Central memory CD4-positive, alpha-beta T cell (primary cell): ENCODE data around the gene MS4A12.
"Not testable (repeated sequence)": the region's sequence is repeated elsewhere in the genome, so short reads cannot be mapped to it uniquely, and the experiment has no call there.

ENCODE experiments used
- DNase-seq: peaks from one replicate; pipeline ENCODE4 v3.0.0; 2022
- total RNA-seq, 3 experiments: gene quantifications; one replicate each; lab custom pipeline; 2026; lab: John Stamatoyannopoulos, UW

MS4A12 gene, protein sequence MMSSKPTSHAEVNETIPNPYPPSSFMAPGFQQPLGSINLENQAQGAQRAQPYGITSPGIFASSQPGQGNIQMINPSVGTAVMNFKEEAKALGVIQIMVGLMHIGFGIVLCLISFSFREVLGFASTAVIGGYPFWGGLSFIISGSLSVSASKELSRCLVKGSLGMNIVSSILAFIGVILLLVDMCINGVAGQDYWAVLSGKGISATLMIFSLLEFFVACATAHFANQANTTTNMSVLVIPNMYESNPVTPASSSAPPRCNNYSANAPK
- 0 reads per million in 3 experiments for total RNA-seq

DNA sequence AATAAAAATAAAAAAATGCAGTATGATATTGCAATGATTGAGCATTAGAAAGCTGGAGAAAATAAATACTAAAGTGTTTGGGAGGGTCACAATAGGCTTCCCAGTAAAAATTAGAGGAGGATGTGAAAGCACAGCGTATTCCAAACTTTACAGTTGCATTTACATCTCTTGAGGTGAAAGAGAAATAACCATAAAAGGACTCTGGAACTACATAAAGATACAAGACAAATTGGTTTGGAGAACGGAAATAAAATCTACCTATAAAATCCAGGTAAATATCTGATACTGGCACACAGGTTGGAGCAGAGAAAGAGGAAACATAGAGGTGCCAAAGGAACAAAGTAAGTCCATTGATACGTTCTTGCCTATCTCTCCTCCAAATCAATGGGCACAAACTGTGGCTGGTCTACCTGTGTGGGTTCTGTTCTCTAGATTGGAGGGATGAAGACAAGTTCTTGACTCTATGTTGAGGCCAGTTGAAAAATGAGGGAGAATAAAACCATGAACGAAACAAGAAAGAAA is at the start of gene MS4A12:
MS4A12 (plus strand) TSS at position 291 of the 522 bp plus-strand sequence. CDS start 4,541 bp downstream, outside the sequence.
- no peak for DNase-seq

DNA sequence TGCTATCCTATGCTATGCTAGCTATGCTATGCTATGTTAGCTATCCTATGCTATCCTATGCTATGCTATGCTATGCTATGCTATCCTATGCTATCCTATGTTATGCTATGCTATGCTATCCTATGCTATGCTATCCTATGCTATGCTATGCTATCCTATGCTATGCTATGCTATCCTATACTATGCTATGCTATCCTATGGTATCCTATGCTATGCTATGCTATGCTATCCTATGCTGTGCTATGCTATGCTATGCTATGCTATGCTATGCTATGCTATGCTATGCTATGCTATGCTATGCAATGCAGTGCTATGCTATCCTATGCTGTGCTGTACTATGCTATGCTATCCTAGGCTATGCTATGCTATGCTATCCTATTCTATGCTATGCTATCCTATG is 45.5 kb upstream of the MS4A12 start:
- DNase-seq: no peak

DNA sequence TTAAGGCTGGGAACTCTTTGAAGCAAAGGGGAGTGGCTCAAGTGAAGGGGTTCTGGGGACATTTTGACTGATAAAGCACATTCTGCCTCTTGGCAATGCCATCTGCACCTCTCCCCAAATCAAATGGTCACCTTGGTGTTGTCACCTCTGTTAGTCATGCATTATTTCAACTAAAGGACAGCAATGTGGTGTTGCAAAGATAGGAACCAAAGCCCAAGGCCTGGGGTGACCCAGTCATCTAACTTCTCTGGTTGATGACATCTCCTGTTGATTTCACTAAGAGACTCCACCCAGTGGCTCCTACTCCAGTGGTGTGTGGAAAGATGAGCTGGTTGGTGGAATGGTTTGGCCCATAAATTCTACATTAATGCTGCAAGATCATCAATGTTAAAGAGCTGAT is 44.7 kb upstream of the MS4A12 start:
- DNase-seq: no peak

DNA sequence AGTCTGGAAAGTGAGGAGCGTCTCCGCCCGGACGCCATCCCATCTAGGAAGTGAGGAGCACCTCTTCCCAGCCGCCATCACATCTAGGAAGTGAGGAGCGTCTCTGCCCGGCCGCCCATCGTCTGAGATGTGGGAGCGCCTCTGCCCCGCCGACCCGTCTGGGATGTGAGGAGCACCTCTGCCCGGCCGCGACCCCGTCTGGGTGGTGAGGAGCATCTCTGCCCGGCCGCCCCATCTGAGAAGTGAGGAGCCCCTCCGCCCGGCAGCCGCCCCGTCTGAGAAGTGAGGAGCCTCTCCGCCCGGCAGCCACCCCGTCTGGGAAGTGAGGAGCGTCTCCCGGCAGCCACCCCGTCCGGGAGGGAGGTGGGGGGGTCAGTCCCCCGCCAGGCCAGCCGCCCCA is 41.4 kb upstream of the MS4A12 start:
- DNase-seq: not testable (repeated sequence)

DNA sequence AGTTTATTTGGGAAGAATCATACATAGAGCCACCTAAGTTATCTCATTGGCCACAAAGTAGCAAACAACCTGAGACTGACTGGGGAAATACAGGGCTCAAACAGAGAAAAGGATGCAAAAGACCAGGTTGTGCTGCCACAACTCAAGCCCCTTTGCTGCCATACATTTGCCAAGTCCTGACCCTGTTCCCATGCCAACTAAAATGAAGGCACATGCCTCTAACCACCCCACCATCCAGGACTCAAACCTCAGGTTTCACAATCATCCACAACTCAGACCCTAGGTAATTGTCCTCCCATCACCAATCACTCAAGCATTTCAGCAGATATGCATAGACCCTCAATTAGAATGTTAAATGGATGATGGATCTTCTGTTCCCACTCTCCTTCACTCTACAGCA is 38.4 kb upstream of the MS4A12 start:
- DNase-seq: no peak

DNA sequence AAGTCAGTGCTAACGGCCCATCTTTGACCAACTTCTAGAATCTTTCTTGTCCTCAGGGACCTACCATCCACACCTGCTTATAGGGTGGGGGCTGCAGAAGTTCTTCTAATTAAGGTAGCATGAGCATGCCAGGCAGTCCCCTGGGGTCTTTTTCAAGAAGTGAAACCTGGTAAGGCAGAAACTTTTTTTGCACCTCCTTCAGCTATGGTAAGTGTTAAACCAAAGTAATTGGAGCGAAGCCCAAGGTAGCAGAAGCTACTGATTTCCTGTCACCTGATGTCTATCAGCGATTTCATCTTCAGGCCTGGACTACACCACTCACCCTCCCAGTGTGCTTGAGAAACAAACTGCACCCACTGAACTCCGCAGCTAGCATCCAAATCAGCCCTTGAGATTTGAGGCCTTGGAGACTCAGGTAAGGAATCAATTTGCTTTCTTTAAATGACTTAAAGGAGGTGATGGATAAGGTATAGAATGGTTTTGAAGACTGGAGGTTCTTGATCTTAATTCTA is 37.0 kb upstream of the MS4A12 start, which contains the start of gene MS4A1:
MS4A1 (plus strand) TSS at position 317 of the 512 bp plus-strand sequence. CDS start 6,528 bp downstream, outside the sequence.
- DNase-seq: no peak

DNA sequence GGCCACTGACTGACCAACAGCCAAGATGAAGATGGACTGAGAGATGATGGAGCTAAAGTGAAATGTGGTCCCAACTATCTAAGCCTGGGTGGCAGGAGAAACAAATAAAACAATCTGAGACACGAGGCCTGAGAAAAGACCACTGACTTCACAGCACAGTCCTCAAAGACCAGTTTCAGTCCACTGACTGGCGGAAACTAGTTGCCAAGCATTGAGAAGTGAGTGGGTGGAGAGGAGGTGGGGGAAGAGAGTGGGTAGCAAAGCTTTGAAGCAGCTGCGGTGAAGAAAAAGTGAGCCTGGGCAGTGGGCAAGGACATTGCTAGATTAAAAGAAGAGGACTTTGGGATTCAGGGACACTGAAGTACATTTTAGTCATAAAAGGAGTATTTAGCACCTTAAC is 35.0 kb upstream of the MS4A12 start:
- no peak for DNase-seq

DNA sequence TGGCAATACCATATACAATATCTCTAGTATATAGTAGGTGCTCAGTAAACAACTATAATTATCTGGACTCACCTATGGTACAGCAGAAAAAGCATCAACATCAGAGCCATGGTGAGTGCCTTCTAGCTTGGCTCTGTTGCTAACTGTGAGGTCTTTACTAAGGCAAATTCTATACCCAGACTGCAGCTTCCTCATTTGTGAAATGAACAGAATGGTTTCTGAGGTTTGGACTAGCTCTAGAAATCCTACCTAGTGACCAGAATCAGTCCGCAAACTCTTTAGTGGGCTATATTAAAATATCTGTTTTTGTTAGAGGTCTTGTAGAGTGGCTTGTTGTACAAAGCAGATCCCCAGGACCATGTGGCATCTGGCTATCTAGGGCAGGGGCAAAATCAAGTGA is 33.2 kb upstream of the MS4A12 start:
- no peak for DNase-seq

DNA sequence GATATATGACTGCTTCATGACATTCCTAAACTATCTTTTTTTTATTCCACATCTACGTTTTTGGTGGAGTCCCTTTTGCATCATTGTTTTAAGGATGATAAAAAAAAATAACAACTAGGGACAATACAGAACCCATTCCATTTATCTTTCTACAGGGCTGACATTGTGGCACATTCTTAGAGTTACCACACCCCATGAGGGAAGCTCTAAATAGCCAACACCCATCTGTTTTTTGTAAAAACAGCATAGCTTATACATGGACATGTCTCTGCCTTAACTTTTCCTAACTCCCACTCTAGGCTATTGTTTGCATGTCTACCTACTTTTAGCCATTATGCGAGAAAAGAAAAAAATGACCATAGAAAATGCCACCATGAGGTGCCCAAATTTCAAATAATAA is 23.7 kb upstream of the MS4A12 start:
- DNase-seq: no peak

DNA sequence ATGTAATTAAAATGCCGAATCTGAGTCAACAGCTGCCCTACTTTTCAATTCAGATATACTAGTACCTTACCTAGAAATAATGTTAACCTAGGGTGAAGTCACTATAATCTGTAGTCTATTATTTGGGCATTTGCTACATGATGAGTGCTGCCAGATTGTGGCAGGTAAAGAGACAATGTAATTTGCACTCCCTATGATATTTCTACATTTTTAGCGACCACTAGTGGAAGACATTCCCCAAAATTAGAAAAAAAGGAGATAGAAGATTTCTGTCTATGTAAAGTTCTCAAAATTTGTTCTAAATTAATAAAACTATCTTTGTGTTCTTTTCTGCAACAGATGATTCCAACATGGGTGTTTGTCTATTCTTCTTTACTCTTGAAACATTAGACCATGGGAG is 22.9 kb upstream of the MS4A12 start:
- DNase-seq: no peak

DNA sequence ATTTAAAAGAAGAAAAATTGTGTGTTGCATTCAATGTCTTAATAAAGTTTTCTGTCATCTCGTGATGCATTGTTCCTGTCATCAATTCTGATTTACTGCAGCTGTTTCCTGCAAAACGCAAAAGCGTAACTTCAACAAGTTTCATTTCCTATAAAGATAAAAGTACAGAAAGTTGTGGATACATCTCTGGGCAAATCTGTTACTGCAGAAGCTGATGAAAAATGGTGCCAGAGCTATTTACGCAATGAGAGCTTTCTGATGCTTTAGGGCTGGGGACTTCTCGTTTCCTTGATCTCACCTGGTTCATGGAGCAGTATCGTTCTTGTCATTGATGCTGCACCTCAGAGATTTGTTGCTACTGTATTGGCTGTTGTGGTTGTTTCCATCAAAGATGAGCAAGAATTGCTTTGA is 15.5 kb upstream of the MS4A12 start:
- DNase-seq: no peak

DNA sequence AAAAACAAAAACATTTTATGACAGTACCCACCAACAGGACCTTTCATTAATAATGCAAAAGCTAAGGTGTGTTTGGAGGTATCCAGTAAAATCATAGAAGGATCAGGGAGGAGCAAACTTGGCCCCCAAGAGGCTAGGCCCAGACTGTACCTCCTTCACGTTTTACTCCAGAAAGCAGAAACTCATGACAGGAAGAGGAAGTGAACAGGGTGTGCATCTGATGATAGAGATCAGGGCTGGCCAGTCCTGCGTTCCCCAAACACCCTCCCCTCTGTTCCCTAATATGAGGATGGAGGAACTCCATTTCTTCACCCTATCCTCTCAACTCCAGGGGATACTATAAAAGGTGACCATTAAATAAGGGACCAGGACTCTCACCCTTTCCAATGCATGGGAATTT is 10.2 kb upstream of the MS4A12 start:
- no peak for DNase-seq

DNA sequence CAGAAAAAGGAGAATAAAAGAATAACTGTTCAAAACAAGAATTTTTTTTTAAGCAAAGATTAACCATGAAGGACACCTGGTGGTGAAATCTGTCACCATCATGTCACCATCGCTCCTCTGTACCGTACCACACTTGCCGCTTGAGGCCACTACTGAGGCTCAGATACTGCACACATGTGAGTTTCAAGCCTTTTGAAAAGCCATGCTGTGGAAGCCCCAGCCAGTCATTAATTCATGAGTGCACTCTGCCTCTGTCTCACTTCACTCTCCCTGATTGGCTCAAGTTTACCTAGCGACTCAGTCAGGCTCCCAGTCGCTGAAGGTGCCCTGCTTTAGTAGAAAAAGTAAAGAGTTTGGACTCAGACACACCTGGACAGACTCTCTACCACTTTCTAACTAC is 6.6 kb upstream of the MS4A12 start:
- DNase-seq: no peak

DNA sequence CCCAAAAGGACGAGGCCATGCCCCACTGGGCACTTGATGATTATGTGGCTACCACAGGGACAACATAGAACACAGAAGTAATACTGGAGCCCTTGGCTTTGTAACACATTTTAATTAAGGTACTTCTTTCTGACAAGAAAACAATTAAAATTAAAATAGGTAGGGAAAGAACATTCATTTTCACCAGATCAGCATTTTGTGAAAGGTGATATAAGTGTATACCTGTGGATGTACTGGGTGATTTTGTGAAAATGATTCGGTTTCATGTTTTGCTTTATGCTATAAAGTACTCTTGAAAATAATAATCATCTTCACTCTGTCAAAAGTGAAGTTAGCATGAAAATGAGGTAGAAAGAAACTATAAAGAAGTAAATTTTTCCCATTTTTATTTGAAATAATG is 876 bp downstream of the MS4A12 start:
- DNase-seq: no peak

DNA sequence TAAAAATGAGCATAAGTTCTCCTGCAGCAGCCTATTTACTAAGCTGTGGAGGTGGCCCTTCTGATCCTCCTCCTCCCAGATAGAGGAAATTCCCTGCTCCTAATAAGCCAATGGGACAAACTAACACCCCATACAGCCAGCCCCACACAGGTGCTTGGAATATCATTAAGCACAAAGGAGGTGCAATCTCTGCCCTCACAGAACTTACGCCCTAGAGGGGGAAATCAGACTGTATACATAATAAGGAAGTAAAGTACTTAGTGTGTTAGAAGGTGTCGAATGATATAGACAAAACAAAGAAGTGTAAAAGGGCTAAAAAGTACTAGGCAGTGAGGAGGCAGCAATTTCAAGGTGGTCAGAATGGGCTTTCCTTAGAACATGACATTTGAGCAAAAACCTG is 5.8 kb downstream of the MS4A12 start:
- no peak for DNase-seq

DNA sequence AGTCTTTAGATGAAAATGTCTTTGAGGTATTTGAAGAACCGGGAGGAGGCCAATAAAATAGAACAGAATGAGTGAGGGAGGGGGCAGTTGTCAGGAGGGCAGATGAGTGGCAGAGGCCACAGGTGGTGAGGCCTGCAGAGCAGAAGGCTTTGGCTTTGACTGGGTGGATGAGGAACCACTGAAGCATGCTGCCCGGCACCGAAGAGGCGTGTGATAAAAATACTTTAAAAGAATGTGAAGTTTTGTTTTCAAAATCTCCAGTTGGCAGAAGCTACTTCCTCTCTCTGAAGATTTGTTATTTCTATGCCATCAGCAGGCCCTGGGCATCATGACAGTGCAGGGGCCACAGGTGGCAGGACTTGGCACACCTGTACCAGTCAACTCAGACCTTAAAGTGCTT is 6.3 kb downstream of the MS4A12 start:
- DNase-seq: no peak

DNA sequence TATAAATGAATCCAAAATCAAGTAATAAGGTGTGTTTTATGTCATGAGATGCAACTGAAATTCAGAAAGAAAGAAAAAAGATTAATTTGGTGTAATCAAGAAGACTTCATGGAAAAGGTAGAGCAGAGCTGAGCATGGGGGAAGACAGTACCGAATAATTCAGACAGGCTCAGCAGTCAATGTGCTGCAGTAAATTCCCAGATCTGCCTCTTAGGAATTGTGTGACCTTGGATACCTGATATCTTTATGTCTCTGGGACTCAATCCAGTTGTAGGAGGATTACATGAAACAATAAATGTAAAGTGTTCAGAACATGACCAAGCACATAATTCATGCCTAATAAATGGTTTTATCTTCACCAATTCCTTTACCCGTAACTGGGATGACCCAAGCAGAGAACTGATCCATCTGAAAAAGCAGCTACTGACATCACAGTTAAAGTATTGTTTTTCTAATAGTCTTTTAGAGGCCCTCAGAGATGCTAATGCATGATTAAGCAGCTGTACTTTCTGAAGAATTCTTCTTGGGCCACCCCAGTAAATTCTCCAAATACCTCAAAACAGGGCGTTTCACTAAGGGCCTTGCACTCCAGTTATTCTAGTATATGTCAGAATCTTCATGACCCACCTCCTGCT is 7.8 kb downstream of the MS4A12 start:
- DNase-seq: no peak

DNA sequence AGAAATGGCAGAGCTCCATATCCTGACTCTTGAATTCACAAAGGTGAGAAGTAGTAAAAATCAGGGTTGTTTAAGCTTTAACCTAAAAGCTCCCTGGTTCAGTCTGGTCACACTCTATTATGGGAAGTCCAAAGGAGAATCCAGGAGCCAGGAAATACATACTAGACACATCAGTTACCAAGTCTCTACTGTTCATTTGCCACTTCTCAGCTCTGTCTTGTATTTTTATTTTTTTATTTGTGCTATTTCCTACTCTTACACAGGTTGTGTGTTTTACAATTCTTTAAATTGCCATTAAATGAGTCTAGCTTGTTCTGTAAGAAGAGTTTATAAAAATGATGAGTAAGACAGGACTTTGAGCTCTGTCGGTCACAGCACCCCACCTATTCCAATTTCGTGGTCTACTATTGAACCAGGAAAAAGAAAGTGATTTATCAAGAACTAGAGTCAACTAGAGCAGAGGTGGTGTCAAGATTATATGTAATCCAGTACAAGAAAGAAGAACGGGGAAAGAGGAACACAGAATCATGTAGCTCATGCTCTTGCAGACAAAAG is 9.7 kb downstream of the MS4A12 start:
- no peak for DNase-seq

DNA sequence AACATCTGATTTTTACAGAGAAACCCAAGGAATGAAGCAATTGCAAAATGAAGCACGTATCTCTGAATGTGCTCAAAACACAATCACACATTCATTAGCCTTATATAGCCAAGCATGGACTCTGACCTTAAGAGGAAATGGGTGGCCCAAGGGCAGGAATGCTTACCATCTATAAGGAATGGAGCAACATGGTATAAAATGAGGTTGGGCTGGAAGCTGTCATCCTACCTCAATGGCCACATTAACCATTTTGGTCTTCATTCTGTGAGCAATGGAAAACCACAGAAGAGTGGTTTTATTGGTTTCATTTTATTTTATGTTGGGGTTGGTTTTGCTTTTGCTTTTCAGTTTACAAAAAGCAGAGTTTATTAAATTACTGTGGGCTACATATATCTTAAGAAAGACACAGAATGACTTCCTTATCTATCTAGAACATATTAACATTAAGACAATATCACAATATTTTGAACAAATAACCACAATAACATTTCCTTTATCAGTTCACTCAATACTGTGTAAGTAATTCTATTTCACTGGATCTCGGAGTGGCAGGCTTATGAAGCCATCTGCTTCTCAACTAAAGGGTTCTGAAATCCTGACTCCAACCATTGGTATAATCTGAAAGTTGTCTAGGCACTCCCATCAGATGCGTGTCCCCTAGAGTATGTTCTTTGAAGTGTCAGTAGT is 11.8 kb downstream of the MS4A12 start:
- DNase-seq: no peak

DNA sequence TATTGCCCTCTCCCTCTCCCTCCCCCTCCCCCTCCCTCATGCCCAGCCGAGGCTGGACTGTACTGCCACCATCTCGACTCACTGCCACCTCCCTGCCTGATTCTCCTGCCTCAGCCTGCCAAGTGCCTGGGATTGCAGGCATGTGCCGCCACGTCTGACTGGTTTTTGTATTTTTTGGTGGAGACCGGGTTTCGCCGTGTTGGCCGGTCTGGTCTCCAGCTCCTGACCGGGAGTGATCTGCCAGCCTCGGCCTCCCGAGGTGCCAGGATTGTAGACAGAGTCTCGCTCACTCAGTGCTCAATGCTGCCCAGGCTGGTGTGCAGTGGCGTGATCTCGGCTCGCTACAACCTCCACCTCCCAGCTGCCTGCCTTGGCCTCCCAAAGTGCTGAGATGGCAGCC is 17.0 kb downstream of the MS4A12 start:
- DNase-seq: not testable (repeated sequence)

DNA sequence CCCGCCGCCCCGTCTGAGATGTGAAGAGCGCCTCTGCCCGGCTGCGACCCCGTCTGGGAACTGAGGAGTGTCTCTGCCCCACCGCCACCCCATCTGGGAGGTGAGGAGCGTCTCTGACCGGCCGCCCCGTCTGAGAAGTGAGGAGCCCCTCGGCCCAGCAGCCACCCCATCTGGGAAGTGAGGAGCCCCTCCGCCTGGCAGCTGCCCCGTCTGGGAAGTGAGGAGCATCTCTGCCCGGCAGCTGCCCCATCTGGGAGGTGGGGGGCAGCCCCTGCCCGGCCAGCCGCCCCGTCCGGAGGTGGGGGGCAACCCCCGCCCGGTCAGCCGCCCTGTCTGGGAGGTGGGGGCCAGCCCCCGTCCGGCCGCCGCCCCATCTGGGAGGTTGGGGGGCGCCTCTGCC is 17.6 kb downstream of the MS4A12 start:
- not testable (repeated sequence) for DNase-seq

DNA sequence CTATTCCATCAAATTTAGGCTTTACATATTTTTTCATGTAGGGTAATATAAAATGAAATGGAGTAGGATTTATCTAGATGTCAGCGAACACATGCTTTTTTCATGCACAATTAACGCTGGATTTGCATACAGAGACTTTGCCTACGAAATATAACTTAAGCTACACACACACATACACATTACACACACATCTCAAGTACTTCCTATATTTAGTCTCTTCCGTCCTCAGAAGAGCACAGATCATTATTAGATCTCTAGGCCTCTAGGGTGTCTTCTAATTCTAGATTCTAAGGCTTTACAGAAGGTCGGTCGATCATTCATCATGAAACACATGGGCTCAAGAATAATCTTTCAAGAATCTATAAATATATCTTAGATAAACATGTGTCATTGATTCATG is 18.8 kb downstream of the MS4A12 start:
- no peak for DNase-seq

DNA sequence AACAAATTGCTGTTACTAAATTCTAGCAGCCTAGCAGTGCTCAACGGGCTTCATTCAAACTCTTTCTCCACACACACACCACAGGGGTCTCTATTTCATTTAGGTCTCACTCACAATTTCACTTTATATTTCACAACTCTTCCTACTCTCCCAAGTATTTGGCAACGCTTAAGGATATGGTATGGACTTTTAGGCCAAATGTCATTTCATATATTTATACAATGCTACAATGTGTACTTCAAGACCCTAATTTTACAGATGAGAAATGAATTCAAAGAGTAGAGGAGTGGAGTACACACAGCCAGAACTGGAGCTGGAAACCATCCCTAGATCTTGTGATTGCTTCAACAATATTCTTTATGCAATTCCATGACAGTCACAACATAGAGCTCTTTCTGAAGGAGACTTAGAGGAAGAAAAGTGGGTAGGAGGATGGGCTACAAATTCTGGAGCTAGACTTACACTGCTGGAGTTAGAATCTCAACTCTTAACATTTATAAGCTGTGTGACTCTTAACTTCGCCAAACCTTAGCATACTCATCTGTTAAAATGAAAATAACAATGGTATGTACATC is 20.2 kb downstream of the MS4A12 start:
- no peak for DNase-seq
